ENCODE measurements around the gene PTPN1. TPM values are rescaled to one million over a fixed set of nuclear protein-coding genes. Genes with fewer than 3 reads are reported as not detected.

The PTPN1 gene
- total RNA-seq, 1 experiment from 2014 or later = 65.2 TPM

DNA sequence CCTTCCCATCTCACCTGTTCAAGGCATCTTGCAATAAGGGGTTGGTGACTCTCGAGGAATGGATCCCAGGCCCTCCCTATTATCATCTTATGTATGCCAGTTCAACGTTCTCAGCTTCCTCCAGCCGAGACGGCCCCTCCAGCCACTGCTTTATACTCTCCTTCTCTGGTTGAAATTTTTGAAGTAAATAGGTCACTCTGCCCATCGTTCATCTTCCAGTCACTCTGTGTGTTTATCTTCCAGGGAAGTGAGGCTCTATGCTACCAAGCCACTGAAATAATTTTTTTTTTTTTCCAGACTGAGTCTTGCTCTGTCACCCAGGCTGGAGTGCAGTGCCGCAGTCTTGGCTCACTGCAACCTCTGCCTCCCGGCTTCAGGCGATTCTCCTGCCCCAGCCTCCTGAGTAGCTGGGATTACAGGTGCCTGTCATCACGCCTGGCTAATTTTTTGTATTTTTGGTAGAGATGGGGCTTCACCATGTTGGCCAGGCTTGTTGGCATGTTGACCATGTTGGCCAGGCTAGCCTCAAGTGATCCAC, 17.0 kb downstream of the PTPN1 start:
- H3K27ac Mint-ChIP-seq (ENCODE audit: unreplicated experiment) = no peak overlapping the region
- ChIA-PET CTCF (interaction anchor here (0.7 to 2.1 kb wide), 3 partner anchors 16 to 74 kb away, joined by 3 to 14 read pairs (median 3); partner anchors contain the start of gene PTPN1), POLR2A (interaction anchor here (0.7 kb wide), 1 partner anchor 92 kb away, joined by 4 read pairs; no protein-coding TSS in a partner anchor)
- H3K27me3 Mint-ChIP-seq (ENCODE audit: insufficient read depth, unreplicated experiment) = no peaks in the 10 kb centered on the region
- Histone ChIP-seq H3K4me3 (ENCODE audit: low read depth, low read length) (no peak overlapping the region), H3K4me1 (0 out of 2 replicates have a peak, but pooled peaks cover 4% of the 10 kb centered on the region), H3K9me3 (no peaks in the 10 kb centered on the region), H3K27me3 (replicated peaks; ENCODE audit: control insufficient read depth, insufficient read depth, low read length) (no peaks in the 10 kb centered on the region), H3K36me3 (ENCODE audit: control insufficient read depth, insufficient read depth, low read length) (no peaks in the 10 kb centered on the region)
- H3K36me3 Mint-ChIP-seq (ENCODE audit: insufficient read depth, unreplicated experiment) = no peaks in the 10 kb centered on the region
- no TSS peak for BruUV-seq (replicated peaks)
- intact Hi-C loops (cut with micrococcal nuclease; ENCODE audit: unreplicated experiment) = no loop called here
- no peaks in the 10 kb centered on the region for H3K9me3 Mint-ChIP-seq (ENCODE audit: unreplicated experiment)
- no peak for DNase-seq
- TF ChIP-seq, protein P1, sequence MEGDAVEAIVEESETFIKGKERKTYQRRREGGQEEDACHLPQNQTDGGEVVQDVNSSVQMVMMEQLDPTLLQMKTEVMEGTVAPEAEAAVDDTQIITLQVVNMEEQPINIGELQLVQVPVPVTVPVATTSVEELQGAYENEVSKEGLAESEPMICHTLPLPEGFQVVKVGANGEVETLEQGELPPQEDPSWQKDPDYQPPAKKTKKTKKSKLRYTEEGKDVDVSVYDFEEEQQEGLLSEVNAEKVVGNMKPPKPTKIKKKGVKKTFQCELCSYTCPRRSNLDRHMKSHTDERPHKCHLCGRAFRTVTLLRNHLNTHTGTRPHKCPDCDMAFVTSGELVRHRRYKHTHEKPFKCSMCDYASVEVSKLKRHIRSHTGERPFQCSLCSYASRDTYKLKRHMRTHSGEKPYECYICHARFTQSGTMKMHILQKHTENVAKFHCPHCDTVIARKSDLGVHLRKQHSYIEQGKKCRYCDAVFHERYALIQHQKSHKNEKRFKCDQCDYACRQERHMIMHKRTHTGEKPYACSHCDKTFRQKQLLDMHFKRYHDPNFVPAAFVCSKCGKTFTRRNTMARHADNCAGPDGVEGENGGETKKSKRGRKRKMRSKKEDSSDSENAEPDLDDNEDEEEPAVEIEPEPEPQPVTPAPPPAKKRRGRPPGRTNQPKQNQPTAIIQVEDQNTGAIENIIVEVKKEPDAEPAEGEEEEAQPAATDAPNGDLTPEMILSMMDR (IDR thresholded peaks at IDR 0.05; ENCODE audit: insufficient read depth in 1 of 2, low read depth in 1 of 2, low read length in 1 of 2, severe bottlenecking in 1 of 2, unreplicated experiment in 1 of 2) = no peak
- H3K4me3 Mint-ChIP-seq (ENCODE audit: unreplicated experiment) = no peak overlapping the region
- H3K4me1 Mint-ChIP-seq (ENCODE audit: low read depth, unreplicated experiment) = peaks cover 14% of the 10 kb centered on the region

DNA sequence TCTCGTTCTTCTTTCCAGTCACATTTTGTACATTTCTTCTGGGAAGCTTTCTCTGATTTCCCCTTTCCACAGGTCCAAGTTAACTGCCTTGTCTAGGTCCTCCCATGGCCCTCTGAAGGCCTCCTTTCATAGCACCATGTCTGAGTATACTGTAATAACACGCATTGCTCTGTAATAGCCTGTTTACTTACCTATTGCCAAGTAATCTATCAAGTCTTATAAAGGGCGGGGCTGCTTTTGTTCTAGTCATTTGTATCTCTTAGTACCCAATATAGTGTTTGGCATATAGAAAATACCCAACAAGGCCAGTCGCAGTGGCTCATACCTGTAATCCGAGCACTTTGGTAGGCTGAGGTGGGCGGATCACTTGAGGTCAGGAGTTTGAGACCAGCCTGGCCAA, 17.9 kb downstream of the PTPN1 start:
- Histone ChIP-seq H3K4me1 (0 out of 2 replicates have a peak, but pooled peaks cover 4% of the 10 kb centered on the region), H3K36me3 (ENCODE audit: control insufficient read depth, insufficient read depth, low read length) (no peaks in the 10 kb centered on the region), H3K9me3 (no peaks in the 10 kb centered on the region), H3K4me3 (ENCODE audit: low read depth, low read length) (no peak overlapping the region), H3K27me3 (replicated peaks; ENCODE audit: control insufficient read depth, insufficient read depth, low read length) (no peaks in the 10 kb centered on the region)
- BruUV-seq (replicated peaks) = no TSS peak
- intact Hi-C loops (cut with micrococcal nuclease; ENCODE audit: unreplicated experiment) = no loop called here
- no peak for DNase-seq
- H3K4me1 Mint-ChIP-seq (ENCODE audit: low read depth, unreplicated experiment) = peaks cover 9% of the 10 kb centered on the region
- H3K27me3 Mint-ChIP-seq (ENCODE audit: insufficient read depth, unreplicated experiment) = no peaks in the 10 kb centered on the region
- TF ChIP-seq, protein P1 (IDR thresholded peaks at IDR 0.05; ENCODE audit: insufficient read depth in 1 of 2, low read depth in 1 of 2, low read length in 1 of 2, severe bottlenecking in 1 of 2, unreplicated experiment in 1 of 2) = no peak
- H3K4me3 Mint-ChIP-seq (ENCODE audit: unreplicated experiment) = no peak overlapping the region
- H3K27ac Mint-ChIP-seq (ENCODE audit: unreplicated experiment) = no peak overlapping the region
- CTCF ChIA-PET = interaction anchor here (0.6 to 0.7 kb wide), 2 partner anchors 48 to 298 kb away, joined by 3 to 4 read pairs; no protein-coding TSS in a partner anchor
- H3K36me3 Mint-ChIP-seq (ENCODE audit: insufficient read depth, unreplicated experiment) = no peaks in the 10 kb centered on the region
- POLR2A ChIA-PET = no interaction called here
- no peaks in the 10 kb centered on the region for H3K9me3 Mint-ChIP-seq (ENCODE audit: unreplicated experiment)

DNA sequence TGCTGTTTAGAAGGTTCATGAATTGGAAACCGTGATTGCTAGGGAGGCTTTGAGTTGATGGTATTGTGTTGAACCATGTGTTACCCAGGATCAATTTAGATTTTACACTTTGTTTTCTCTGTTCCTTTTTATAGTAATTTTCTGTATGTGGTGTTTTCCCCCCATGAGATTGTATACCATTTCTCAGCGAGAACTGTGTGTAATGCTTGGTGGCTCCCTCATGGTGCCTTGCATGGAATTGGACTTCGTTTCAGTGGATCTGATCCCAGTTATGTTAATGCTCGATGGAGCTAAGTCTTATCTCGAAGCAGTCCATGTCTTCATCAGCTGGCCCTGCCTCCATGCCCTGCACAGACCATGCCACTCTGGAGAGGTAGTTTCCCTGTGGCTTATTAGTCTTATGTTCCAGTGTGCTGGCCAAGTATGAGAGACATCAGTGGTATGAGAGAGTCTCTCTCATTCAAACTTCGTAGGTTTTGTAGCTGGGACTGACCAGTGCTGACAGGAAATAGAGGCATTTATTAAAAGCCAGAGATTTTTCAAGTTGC, 18.7 kb downstream of the PTPN1 start:
- no TSS peak for BruUV-seq (replicated peaks)
- Histone ChIP-seq H3K27me3 (replicated peaks; ENCODE audit: control insufficient read depth, insufficient read depth, low read length) (no peaks in the 10 kb centered on the region), H3K36me3 (ENCODE audit: control insufficient read depth, insufficient read depth, low read length) (no peaks in the 10 kb centered on the region), H3K9me3 (no peaks in the 10 kb centered on the region), H3K4me1 (no peaks in the 10 kb centered on the region), H3K4me3 (ENCODE audit: low read depth, low read length) (no peak overlapping the region)
- POLR2A ChIA-PET = no interaction called here
- Mint-ChIP-seq H3K9me3 (ENCODE audit: unreplicated experiment) (no peaks in the 10 kb centered on the region), H3K27ac (ENCODE audit: unreplicated experiment) (no peak overlapping the region), H3K4me3 (ENCODE audit: unreplicated experiment) (no peak overlapping the region), H3K4me1 (ENCODE audit: low read depth, unreplicated experiment) (peaks cover 3% of the 10 kb centered on the region), H3K27me3 (ENCODE audit: insufficient read depth, unreplicated experiment) (no peaks in the 10 kb centered on the region), H3K36me3 (ENCODE audit: insufficient read depth, unreplicated experiment) (no peaks in the 10 kb centered on the region)
- CTCF ChIA-PET = interaction anchor here (0.7 kb wide), 1 partner anchor 47 kb away, joined by 3 read pairs; no protein-coding TSS in a partner anchor
- intact Hi-C loops (cut with micrococcal nuclease; ENCODE audit: unreplicated experiment) = no loop called here
- TF ChIP-seq, protein P1 (IDR thresholded peaks at IDR 0.05; ENCODE audit: insufficient read depth in 1 of 2, low read depth in 1 of 2, low read length in 1 of 2, severe bottlenecking in 1 of 2, unreplicated experiment in 1 of 2) = no peak
- DNase-seq = no peak

Data from Caco-2 (cell line).